Measurements from ENCODE around the gene MYO18B. TPM values are rescaled to one million over a fixed set of nuclear protein-coding genes. Genes with fewer than 3 reads are reported as not detected.

Gene MYO18B
- total and polyA plus RNA-seq, 2 donors (not counting 3 experiments of a cell fraction or from before 2014, with no cell fraction given) = 0.01 TPM; not detected in 1

DNA sequence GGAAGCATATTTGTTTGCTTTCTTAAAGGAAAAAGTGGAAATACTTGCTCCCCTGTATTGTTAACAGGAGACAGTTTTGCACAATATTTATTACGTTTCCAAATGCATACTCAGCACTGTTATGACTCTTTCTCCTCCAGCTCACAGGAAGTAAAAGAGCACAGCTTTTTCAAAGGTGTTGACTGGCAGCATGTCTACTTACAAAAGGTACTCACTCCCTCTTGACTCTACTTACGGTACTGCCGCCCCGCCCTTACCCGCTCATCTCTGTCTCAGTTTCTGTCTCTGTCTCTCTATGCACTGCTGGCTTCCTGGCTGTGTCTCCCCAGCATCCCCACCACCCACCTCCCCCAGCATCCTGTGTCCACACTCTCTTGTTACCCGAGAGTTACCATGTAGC is 32.2 kb upstream of the MYO18B start:
- Histone ChIP-seq H3K79me2 (ENCODE audit: control insufficient read depth, insufficient read depth, low read length) (no peaks in the 10 kb centered on the region), H3K9me1 (replicated peaks; ENCODE audit: control insufficient read depth, extremely low read depth, insufficient read depth, low read length) (no peaks in the 10 kb centered on the region), H3K27ac (ENCODE audit: insufficient read depth, low read depth, low read length) (no peak overlapping the region), H3K9me3 (replicated peaks; ENCODE audit: control insufficient read depth, insufficient read depth, low read length) (no peaks in the 10 kb centered on the region), H3K4me2 (ENCODE audit: insufficient read depth, low read length) (no peak overlapping the region), H3K27me3 (ENCODE audit: control insufficient read depth in 2 of 2, insufficient read depth in 2 of 2, low read length in 2 of 2) (no peaks in the 10 kb centered on the region), H3K4me1 (ENCODE audit: control insufficient read depth, extremely low read depth, insufficient read depth, low read length) (no peaks in the 10 kb centered on the region), H2AFZ (ENCODE audit: low read depth, low read length) (no peak overlapping the region), H3K4me3 (replicated peaks in 1 of 3; ENCODE audit: insufficient read depth in 1 of 3, low read depth in 1 of 3, low read length in 3 of 3) (no peak overlapping the region), H3K36me3 (ENCODE audit: control insufficient read depth in 2 of 2, extremely low read depth in 1 of 2, insufficient read depth in 2 of 2, low read length in 2 of 2) (no peaks in the 10 kb centered on the region), H4K20me1 (replicated peaks; ENCODE audit: control insufficient read depth, extremely low read depth, insufficient read depth, low read length) (no peaks in the 10 kb centered on the region), H3K9ac (replicated peaks; ENCODE audit: extremely low read depth, insufficient read depth, low read length) (no peak overlapping the region)
- BruUV-seq (replicated peaks) = no TSS peak
- TF ChIP-seq, protein P1, sequence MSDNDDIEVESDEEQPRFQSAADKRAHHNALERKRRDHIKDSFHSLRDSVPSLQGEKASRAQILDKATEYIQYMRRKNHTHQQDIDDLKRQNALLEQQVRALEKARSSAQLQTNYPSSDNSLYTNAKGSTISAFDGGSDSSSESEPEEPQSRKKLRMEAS (IDR thresholded peaks at IDR 0.05; ENCODE audit: insufficient read depth, insufficient read length) = no peak
- TF ChIP-seq JUN (IDR thresholded peaks at IDR 0.05; ENCODE audit: borderline replicate concordance, insufficient read depth, insufficient read length, low read depth) (no peak), POLR2AphosphoS5 (IDR thresholded peaks at IDR 0.05; ENCODE audit: insufficient read depth, low read depth, low read length) (no peak), POLR2A (IDR thresholded peaks at IDR 0.05; ENCODE audit: low read depth, low read length) (no peak), FOS (IDR thresholded peaks at IDR 0.05; ENCODE audit: borderline replicate concordance, insufficient read depth, low read length) (no peak), EZH2 (IDR thresholded peaks at IDR 0.05; ENCODE audit: borderline replicate concordance, low read depth, low read length, severe bottlenecking) (no peak)
- no peak for FAIRE-seq
- POLR2A ChIA-PET = no interaction called here
- no peak for DNase-seq (ENCODE audit: low read depth, low spot score)
- dilution Hi-C loops (cut with MboI; ENCODE audit: extremely low pct_ligation_motif_present, low sequenced_read_pairs) = no loop called here
- intact Hi-C loops (cut with micrococcal nuclease) = no loop called here
- CTCF ChIA-PET = no interaction called here

DNA sequence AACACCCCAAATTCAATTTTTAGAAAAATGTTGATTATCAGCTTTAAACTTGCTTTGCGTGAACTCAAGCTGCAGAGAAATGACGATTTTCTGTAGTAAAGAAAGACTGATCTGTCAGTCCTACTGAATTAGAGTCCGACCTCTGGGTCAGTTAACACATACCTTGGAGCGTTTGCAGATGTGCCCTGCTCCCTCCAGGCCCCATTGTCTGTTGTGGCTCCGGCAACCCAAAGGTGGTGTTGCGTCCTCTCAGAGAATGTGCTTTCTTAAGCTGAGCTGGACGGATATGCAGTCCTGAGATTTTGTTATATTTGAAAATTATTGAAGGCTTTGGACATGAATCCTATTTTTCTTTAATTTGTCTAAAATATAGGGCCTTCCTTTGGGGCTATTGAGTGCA is 31.5 kb upstream of the MYO18B start:
- no TSS peak for BruUV-seq (replicated peaks)
- DNase-seq (ENCODE audit: low read depth, low spot score) (no peak), FAIRE-seq (no peak)
- no peaks in the 10 kb centered on the region for H3K36me3 ChIP-seq (ENCODE audit: control insufficient read depth in 2 of 2, extremely low read depth in 1 of 2, insufficient read depth in 2 of 2, low read length in 2 of 2)
- H4K20me1 ChIP-seq (replicated peaks; ENCODE audit: control insufficient read depth, extremely low read depth, insufficient read depth, low read length) = no peaks in the 10 kb centered on the region
- no peaks in the 10 kb centered on the region for H3K9me1 ChIP-seq (replicated peaks; ENCODE audit: control insufficient read depth, extremely low read depth, insufficient read depth, low read length)
- no peaks in the 10 kb centered on the region for H3K4me1 ChIP-seq (ENCODE audit: control insufficient read depth, extremely low read depth, insufficient read depth, low read length)
- H3K27ac ChIP-seq (ENCODE audit: insufficient read depth, low read depth, low read length) = no peak overlapping the region
- H3K9ac ChIP-seq (replicated peaks; ENCODE audit: extremely low read depth, insufficient read depth, low read length) = no peak overlapping the region
- intact Hi-C loops (cut with micrococcal nuclease) = no loop called here
- dilution Hi-C loops (cut with MboI; ENCODE audit: extremely low pct_ligation_motif_present, low sequenced_read_pairs) = no loop called here
- no peak overlapping the region for H3K4me2 ChIP-seq (ENCODE audit: insufficient read depth, low read length)
- CTCF ChIA-PET = interaction anchor here (1.0 kb wide), 1 partner anchor 248 kb away, joined by 3 read pairs; no protein-coding TSS in a partner anchor
- POLR2A ChIA-PET = no interaction called here
- no peak overlapping the region for H3K4me3 ChIP-seq (replicated peaks in 1 of 3; ENCODE audit: insufficient read depth in 1 of 3, low read depth in 1 of 3, low read length in 3 of 3)
- H3K9me3 ChIP-seq (replicated peaks; ENCODE audit: control insufficient read depth, insufficient read depth, low read length) = no peaks in the 10 kb centered on the region
- TF ChIP-seq MYC (IDR thresholded peaks at IDR 0.05; ENCODE audit: low read depth, low read length) (no peak), FOS (IDR thresholded peaks at IDR 0.05; ENCODE audit: borderline replicate concordance, insufficient read depth, low read length) (no peak), POLR2AphosphoS5 (IDR thresholded peaks at IDR 0.05; ENCODE audit: insufficient read depth, low read depth, low read length) (no peak), JUN (IDR thresholded peaks at IDR 0.05; ENCODE audit: borderline replicate concordance, insufficient read depth, insufficient read length, low read depth) (no peak), POLR2A (IDR thresholded peaks at IDR 0.05; ENCODE audit: low read depth, low read length) (no peak), EZH2 (IDR thresholded peaks at IDR 0.05; ENCODE audit: borderline replicate concordance, low read depth, low read length, severe bottlenecking) (no peak), GATA2 (IDR thresholded peaks at IDR 0.05; ENCODE audit: insufficient read depth, insufficient read length, low read depth, low read length) (no peak)
- TF ChIP-seq, protein P1 (IDR thresholded peaks at IDR 0.05; ENCODE audit: insufficient read depth, insufficient read length) = no peak
- TF ChIP-seq, protein P2, sequence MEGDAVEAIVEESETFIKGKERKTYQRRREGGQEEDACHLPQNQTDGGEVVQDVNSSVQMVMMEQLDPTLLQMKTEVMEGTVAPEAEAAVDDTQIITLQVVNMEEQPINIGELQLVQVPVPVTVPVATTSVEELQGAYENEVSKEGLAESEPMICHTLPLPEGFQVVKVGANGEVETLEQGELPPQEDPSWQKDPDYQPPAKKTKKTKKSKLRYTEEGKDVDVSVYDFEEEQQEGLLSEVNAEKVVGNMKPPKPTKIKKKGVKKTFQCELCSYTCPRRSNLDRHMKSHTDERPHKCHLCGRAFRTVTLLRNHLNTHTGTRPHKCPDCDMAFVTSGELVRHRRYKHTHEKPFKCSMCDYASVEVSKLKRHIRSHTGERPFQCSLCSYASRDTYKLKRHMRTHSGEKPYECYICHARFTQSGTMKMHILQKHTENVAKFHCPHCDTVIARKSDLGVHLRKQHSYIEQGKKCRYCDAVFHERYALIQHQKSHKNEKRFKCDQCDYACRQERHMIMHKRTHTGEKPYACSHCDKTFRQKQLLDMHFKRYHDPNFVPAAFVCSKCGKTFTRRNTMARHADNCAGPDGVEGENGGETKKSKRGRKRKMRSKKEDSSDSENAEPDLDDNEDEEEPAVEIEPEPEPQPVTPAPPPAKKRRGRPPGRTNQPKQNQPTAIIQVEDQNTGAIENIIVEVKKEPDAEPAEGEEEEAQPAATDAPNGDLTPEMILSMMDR (IDR thresholded peaks at IDR 0.05; ENCODE audit: extremely low read depth in 1 of 2, insufficient read depth in 1 of 2, low read depth in 1 of 2, low read length in 2 of 2) = no peak
- no peaks in the 10 kb centered on the region for H3K79me2 ChIP-seq (ENCODE audit: control insufficient read depth, insufficient read depth, low read length)
- H2AFZ ChIP-seq (ENCODE audit: low read depth, low read length) = no peak overlapping the region
- no peaks in the 10 kb centered on the region for H3K27me3 ChIP-seq (ENCODE audit: control insufficient read depth in 2 of 2, insufficient read depth in 2 of 2, low read length in 2 of 2)

Data from endothelial cell of umbilical vein (primary cell).